SKM-1 treated with dmso at 0.1 percent for 144 hours (cell line): ENCODE data around the gene ZKSCAN4.

Source experiments
- DNase-seq: peaks from one replicate; lab custom pipeline; 2025; ENCODE audit not compliant: unreplicated experiment; lab: John Stamatoyannopoulos, UW

Gene ZKSCAN4

GRCh38 chr6:28250747-28251146 is 1.3 kb downstream of the ZKSCAN4 start:
- DNase-seq: no peak

GRCh38 chr6:28248916-28249315 is 3.2 kb downstream of the ZKSCAN4 start:
- no peak for DNase-seq

- no peak for DNase-seq
These were observed 6.7 kb downstream of the ZKSCAN4 start for GRCh38 chr6:28245206-28245941.

- DNase-seq: no peak
These were observed 8.1 kb downstream of the ZKSCAN4 start for GRCh38 chr6:28243946-28244345.

GRCh38 chr6:28240471-28240870 is 11.6 kb downstream of the ZKSCAN4 start:
- no peak for DNase-seq

GRCh38 chr6:28239636-28240035 is 12.4 kb downstream of the ZKSCAN4 start:
- DNase-seq: no peak

- peak; percentile 17 for DNase-seq
These were observed 16.1 kb downstream of the ZKSCAN4 start for GRCh38 chr6:28235912-28236452.

GRCh38 chr6:28232785-28233184 is 19.3 kb downstream of the ZKSCAN4 start:
- DNase-seq: no peak

GRCh38 chr6:28226460-28226859 is 25.6 kb downstream of the ZKSCAN4 start:
- no peak for DNase-seq

GRCh38 chr6:28225056-28225834 is 26.8 kb downstream of the ZKSCAN4 start, which contains the start of gene ZSCAN9:
TSS of gene ZSCAN9 (plus strand) at chr6:28225275. CDS start at chr6:28227085, 1,810 bp downstream.
- DNase-seq: peak; percentile 47

GRCh38 chr6:28224131-28225055 is 27.7 kb downstream of the ZKSCAN4 start:
- DNase-seq: no peak

- DNase-seq: no peak
These were observed 31.6 kb downstream of the ZKSCAN4 start for GRCh38 chr6:28220257-28221133.

GRCh38 chr6:28218312-28219248 is 33.5 kb downstream of the ZKSCAN4 start:
- DNase-seq: peak; percentile 36

- DNase-seq: no peak
These were observed 34.2 kb downstream of the ZKSCAN4 start for GRCh38 chr6:28217890-28218289.

GRCh38 chr6:28215425-28215824 is 36.6 kb downstream of the ZKSCAN4 start:
- DNase-seq: no peak

GRCh38 chr6:28213213-28213523 is 38.9 kb downstream of the ZKSCAN4 start:
- no peak for DNase-seq

GRCh38 chr6:28212510-28213212 is 39.4 kb downstream of the ZKSCAN4 start:
- DNase-seq: no peak

- DNase-seq: no peak
These were observed 40.1 kb downstream of the ZKSCAN4 start for GRCh38 chr6:28211840-28212509.
